ENCODE data around the gene SMARCD3.

GRCh38 chr7:151237244-151238189, 11.0 kb downstream of the SMARCD3 start:
- TF ChIP-seq CTCF (IDR thresholded peaks at IDR 0.05; ENCODE audit: insufficient read depth, low read length) (no peak), POLR2AphosphoS5 (IDR thresholded peaks at IDR 0.05; ENCODE audit: low read depth) (no peak; the same call in 1 of the 2 replicates), GABPA (IDR thresholded peaks at IDR 0.05; ENCODE audit: low read depth) (no peak), REST (IDR thresholded peaks at IDR 0.05; ENCODE audit: insufficient replicate concordance, low read depth) (no peak), SPI1 (IDR thresholded peaks at IDR 0.05; ENCODE audit: borderline replicate concordance, low read depth) (no peak)
